Progenitor cell of endocrine pancreas (in vitro differentiated cells): ENCODE data around the gene LEFTY1. TPM values are rescaled to one million over a fixed set of nuclear protein-coding genes. Genes with fewer than 3 reads are reported as not detected.

ENCODE experiments used
- DNase-seq: peaks from one replicate; pipeline ENCODE4 v3.0.0; 2021; ENCODE audit warnings: low spot score; ENCODE audit not compliant: unreplicated experiment
- H3K27ac Mint-ChIP-seq: 2 replicates; pipeline ENCODE4 v1.8.0; 2021; ENCODE audit warnings: mild to moderate bottlenecking, moderate library complexity, mixed read lengths
- H3K27me3 Mint-ChIP-seq: 2 replicates; pipeline ENCODE4 v1.8.0; 2021; ENCODE audit warnings: mixed read lengths
- H3K36me3 Mint-ChIP-seq: 2 replicates; pipeline ENCODE4 v1.8.0; 2022; ENCODE audit warnings: mixed read lengths; ENCODE audit not compliant: insufficient read depth
- H3K4me1 Mint-ChIP-seq: 2 replicates; pipeline ENCODE4 v1.8.0; 2021; ENCODE audit warnings: low read depth, mixed read lengths
- H3K4me3 Mint-ChIP-seq: 2 replicates; pipeline ENCODE4 v1.8.0; 2021; ENCODE audit warnings: low read depth, mild to moderate bottlenecking, moderate library complexity, mixed read lengths
- H3K9me3 Mint-ChIP-seq: 2 replicates; pipeline ENCODE4 v1.8.0; 2021; ENCODE audit warnings: low read depth, mixed read lengths
- total RNA-seq: library from RNA; stranded (reverse); gene quantifications from 2 replicates; pipeline ENCODE4 v1.2.1, GENCODE V29; 2021
- TF ChIP-seq, protein P1 (sequence below): fragments of 200-600 bp; sonication (generic); IDR thresholded peaks from one replicate; pipeline ENCODE4 v1.5.0; 2021; ENCODE audit warnings: antibody characterized with exemption, mild to moderate bottlenecking; ENCODE audit not compliant: unreplicated experiment

Gene LEFTY1
- total RNA-seq, 1 donor from 2014 or later = 26.0 TPM

DNA sequence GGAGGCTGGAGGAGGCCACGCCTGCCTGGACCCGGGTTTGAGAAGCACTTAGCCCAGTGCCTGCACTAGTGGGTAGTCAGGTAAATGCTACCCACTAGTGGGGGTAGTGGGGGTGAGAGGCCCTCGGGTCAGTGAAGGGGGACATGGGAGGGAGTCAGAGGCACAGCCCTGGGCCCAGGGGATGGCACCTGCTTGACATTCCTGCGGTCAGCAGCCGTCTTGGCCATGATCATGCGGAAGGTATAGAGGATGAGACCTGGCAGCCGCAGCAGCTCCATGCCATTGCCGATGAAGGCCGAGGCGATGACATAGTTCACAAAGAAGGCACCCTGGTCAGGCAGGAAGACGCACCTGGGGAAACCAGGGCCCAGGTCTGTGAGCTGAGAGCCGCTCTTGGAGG lies 35.5 kb downstream of the LEFTY1 start:
- H3K9me3 Mint-ChIP-seq = peaks cover 3% of the 10 kb centered on the region
- no peaks in the 10 kb centered on the region for H3K27me3 Mint-ChIP-seq
- peaks cover 57% of the 10 kb centered on the region for H3K36me3 Mint-ChIP-seq
- DNase-seq = no peak
- no peak overlapping the region for H3K4me3 Mint-ChIP-seq
- H3K27ac Mint-ChIP-seq = no peak overlapping the region
- peaks cover 19% of the 10 kb centered on the region for H3K4me1 Mint-ChIP-seq
- TF ChIP-seq, protein P1, sequence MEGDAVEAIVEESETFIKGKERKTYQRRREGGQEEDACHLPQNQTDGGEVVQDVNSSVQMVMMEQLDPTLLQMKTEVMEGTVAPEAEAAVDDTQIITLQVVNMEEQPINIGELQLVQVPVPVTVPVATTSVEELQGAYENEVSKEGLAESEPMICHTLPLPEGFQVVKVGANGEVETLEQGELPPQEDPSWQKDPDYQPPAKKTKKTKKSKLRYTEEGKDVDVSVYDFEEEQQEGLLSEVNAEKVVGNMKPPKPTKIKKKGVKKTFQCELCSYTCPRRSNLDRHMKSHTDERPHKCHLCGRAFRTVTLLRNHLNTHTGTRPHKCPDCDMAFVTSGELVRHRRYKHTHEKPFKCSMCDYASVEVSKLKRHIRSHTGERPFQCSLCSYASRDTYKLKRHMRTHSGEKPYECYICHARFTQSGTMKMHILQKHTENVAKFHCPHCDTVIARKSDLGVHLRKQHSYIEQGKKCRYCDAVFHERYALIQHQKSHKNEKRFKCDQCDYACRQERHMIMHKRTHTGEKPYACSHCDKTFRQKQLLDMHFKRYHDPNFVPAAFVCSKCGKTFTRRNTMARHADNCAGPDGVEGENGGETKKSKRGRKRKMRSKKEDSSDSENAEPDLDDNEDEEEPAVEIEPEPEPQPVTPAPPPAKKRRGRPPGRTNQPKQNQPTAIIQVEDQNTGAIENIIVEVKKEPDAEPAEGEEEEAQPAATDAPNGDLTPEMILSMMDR = no peak

DNA sequence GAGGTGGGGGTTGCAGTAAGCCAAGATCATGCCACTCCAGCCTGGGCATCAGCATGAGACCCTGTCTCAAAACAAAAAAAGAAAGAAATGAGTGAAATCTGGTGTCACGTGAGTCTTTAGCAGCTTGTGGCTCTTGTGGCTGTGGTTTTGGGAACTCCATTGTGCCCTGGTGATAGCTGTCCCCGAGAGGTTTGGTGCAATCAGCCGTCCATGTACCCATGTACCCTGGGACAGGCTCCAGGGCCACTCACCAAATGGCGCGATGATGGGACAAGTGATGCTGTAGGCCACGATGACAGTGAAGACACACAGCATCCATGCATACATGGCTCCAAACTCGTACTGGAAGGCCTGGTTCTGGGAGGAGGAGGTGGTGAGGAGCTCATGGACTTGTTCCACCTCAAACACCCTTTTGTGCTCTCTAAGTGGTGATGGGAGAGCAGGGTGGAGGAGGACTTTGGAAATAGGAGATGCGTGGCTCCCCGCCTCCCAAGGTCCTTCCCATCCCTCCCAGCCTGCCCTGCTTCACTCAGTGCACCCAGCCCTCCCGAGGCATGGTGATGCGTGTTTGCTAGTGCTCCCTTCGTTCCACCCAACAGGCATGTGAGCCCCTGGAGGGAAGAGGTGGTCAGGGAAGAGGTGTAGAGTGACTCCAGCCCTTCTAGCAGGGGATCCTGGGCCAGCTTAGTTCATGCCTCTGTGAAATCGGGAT lies 36.4 kb downstream of the LEFTY1 start:
- TF ChIP-seq, protein P1 = no peak
- peaks cover 55% of the 10 kb centered on the region for H3K36me3 Mint-ChIP-seq
- no peak overlapping the region for H3K4me3 Mint-ChIP-seq
- H3K27me3 Mint-ChIP-seq = no peaks in the 10 kb centered on the region
- no peak overlapping the region for H3K27ac Mint-ChIP-seq
- no peak for DNase-seq
- peaks cover 3% of the 10 kb centered on the region for H3K9me3 Mint-ChIP-seq
- H3K4me1 Mint-ChIP-seq = peaks cover 13% of the 10 kb centered on the region

DNA sequence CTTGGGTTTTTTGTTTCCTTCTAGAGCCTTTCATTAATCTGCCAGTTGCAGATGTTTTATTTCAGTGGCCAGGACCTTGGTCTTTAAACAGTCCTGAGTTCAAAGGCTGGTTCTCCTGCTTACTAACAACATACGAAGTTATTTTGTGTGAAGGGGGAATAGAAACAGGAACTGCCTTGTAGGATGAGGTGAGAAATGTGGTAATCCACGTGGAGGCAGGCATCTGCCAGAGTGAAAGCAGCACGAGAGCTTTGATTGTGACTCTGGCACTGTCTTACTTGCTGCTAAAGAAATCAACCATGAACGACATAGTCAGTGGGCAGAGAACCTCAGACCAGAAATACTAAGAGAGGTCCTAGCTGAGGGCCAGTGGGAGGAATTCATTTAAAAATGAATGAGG lies 37.1 kb downstream of the LEFTY1 start:
- H3K9me3 Mint-ChIP-seq = peaks cover 3% of the 10 kb centered on the region
- H3K4me3 Mint-ChIP-seq = no peak overlapping the region
- H3K27me3 Mint-ChIP-seq = no peaks in the 10 kb centered on the region
- H3K36me3 Mint-ChIP-seq = peaks cover 57% of the 10 kb centered on the region
- TF ChIP-seq, protein P1 = no peak
- no peak for DNase-seq
- peak overlapping the region; percentile 33 for H3K27ac Mint-ChIP-seq
- H3K4me1 Mint-ChIP-seq = peaks cover 6% of the 10 kb centered on the region

DNA sequence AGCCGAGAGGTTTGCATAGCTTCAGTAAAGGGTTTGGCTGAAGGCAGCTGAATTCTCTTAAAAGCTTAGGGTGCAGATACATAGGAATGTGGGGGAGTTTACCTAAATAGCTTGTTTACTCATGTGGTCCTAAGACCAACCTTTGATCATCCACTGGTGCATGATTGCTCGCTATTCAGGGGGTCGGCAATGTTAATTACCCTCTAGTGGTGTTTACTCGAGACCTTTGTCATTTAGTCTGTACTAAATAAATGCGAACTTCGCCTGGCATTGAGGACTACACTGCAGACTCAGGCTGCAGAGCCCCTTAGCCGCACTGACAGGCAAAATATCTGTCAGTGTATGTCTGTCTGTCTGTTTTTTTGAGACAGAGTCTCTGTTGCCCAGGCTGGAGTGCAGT lies 38.6 kb downstream of the LEFTY1 start:
- no peak overlapping the region for H3K4me3 Mint-ChIP-seq
- H3K9me3 Mint-ChIP-seq = peaks cover 3% of the 10 kb centered on the region
- no peak overlapping the region for H3K27ac Mint-ChIP-seq
- peaks cover 3% of the 10 kb centered on the region for H3K4me1 Mint-ChIP-seq
- TF ChIP-seq, protein P1 = no peak
- H3K36me3 Mint-ChIP-seq = peaks cover 54% of the 10 kb centered on the region
- H3K27me3 Mint-ChIP-seq = no peaks in the 10 kb centered on the region
- DNase-seq = no peak

DNA sequence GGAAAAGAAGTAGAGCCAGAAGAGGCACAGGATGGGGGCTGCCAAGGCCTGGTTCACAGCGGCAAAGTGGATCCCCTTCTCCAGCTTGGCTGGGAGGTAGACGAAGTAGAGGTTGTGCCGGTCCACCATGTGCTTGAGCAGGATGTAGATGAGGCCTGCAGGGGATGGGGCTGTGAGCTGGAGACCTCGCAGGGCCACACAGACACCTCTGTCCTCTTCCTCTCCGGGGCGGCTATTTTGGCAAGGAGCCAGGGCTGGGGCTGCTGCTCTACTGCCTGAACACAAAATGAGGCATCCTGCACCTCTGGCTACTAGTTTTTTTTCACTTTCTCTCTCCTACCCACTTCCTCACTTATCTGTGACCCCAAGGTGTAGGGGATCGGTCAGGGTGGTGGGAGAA lies 39.0 kb downstream of the LEFTY1 start:
- Mint-ChIP-seq H3K9me3 (peaks cover 3% of the 10 kb centered on the region), H3K4me1 (peaks cover 5% of the 10 kb centered on the region), H3K27ac (no peak overlapping the region), H3K27me3 (no peaks in the 10 kb centered on the region), H3K36me3 (peaks cover 55% of the 10 kb centered on the region), H3K4me3 (no peak overlapping the region)
- TF ChIP-seq, protein P1 = no peak
- no peak for DNase-seq
